ENCODE measurements around the gene KHSRP.
"Not testable (repeated sequence)": the region's sequence is repeated elsewhere in the genome, so short reads cannot be mapped to it uniquely, and the experiment has no call there.

The KHSRP gene

DNA sequence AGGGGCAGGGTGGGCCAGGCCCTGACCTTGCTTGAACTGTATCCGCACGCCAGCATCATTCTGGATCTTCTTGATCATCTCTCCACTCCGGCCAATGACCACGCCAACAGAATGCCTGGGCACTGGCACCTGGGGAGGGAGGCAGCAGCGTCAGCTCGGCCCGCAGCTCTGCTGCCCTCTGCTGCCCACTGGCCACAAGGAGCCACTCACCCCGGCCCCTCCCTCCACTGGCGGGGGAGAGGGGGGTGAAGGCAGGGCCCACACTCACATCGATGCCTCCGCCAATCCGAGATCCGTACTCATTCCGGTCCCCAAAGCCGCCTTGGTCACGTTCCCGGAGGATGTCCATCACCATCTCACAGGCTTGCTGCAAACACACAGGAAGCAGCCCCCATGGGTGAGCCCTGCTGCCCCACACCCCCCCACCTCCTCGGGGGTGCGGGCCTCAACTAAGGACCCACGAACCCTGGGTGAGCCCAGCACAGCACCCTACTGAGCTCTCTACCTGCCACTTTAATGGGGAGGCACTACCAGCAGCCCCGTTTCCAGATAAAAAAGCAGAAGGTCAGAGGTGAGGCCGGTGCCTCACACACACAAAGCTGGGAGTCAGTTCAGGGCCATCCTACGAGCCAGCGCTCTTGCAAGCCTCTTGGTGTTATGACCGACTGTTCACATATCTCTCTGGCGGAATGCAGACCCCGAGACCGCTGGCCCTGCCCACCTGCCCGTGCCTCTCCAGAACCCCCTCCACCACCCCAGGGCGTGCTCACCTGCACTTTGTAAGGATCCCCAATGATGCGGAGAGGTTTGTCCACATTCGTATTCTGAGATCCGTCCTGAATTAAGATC, 6.7 kb downstream of the KHSRP start:
- peak; percentile 56 for DNase-seq (ENCODE audit: low spot score)

DNA sequence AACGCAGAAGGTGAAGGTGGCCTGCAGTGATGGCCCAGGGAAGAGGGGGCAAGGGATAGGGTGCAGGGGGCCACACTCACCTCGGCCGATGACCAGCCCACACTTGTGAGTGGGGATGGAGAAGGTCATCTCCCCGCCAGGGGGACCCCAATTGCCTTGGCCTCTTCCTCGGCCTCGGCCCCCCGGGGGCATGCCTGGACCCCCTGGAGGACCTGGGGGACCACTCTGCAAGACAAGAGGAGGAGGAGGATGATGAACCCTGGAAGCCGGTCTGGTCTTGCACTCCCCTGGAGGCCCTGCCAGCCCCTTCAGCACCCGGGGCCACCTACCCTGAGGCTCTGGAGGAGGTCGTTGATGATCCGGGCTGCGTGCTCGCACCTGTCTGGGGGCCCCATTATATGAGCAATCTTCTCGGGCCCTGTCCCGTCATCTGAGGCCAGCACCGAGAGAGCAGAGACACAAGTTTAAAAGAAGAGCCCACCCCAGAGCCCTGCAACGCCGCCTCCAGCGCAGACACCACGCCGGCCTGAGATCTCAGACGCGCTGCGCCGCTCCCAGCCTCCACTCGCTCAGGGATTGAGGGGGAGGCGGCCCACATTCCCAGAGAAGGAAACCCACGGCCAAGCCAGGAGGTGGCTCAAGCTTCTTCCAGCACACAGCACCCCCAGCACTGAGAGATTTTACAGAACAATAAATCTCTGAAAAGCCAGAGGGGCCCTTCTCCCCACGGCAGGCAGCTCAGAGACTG, 7.8 kb downstream of the KHSRP start:
- no peak for DNase-seq (ENCODE audit: low spot score)

DNA sequence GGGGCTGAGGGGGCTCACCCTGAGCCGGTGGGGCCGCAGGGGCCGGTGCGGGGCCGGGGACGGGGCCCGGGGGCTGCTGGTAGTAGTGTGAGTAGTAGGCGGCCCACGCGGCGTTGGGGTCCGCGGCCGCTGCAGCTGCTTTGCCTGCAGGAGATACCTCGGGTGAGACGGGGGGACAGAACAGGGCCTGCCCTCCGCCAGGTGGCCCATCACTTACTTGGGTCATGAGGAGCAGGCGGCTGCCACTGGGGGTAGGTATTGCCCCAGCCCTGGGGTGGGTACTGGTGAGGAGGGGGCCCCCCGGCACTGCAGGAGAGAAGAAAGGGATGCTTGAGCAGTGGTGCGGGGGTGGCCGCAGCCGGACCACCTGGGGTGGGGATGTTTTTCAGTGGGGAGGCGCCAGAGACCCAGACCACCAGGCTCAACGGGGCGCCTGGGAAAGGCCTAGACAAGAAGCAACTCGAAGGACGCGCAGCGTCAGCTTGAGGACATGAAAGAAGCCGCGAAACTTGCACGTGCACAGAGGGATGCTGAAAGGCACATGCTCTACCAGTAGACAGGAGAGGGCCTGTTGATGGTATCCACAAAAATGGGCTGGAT, 8.9 kb downstream of the KHSRP start:
- DNase-seq (ENCODE audit: low spot score) = no peak

DNA sequence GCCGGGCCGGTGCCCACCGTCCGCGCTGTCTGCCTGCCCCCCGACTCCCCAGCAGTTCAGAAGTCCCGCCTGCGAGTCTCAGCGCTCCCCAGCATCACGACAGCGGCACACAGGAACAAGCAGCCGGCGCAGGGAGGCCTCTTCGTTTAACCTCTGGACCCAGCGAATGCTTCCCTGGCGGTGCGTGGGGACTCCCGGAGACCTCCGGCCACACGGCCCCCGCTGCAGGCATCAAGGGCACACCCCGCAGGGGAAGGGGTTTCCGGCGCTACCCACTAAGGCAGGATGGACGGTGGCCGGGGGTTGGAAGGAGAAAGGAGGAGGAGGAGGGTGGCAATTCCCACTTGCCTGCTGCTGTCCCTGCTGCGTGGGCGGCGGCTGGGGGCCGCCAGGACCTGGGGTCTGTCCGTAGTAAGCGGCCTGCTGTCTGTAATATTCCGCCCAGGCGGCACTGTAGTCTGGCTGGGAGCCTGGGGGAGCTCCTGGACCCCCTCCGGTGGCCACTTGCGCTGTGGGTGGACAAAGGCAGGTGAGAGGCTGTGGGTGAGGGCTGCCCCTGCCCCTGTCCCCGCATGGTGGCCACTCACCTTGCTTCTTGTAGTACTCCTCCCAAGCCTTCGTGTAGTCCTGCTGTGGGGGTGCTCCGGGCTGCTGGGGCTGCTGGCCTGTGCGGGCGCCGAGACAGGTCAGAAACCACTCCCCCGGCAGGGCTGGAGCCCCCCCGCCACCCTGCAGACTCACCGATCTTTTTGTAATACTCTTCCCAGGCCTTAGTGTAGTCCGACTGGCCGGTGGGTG, 9.6 kb downstream of the KHSRP start:
- no peak for DNase-seq (ENCODE audit: low spot score)

DNA sequence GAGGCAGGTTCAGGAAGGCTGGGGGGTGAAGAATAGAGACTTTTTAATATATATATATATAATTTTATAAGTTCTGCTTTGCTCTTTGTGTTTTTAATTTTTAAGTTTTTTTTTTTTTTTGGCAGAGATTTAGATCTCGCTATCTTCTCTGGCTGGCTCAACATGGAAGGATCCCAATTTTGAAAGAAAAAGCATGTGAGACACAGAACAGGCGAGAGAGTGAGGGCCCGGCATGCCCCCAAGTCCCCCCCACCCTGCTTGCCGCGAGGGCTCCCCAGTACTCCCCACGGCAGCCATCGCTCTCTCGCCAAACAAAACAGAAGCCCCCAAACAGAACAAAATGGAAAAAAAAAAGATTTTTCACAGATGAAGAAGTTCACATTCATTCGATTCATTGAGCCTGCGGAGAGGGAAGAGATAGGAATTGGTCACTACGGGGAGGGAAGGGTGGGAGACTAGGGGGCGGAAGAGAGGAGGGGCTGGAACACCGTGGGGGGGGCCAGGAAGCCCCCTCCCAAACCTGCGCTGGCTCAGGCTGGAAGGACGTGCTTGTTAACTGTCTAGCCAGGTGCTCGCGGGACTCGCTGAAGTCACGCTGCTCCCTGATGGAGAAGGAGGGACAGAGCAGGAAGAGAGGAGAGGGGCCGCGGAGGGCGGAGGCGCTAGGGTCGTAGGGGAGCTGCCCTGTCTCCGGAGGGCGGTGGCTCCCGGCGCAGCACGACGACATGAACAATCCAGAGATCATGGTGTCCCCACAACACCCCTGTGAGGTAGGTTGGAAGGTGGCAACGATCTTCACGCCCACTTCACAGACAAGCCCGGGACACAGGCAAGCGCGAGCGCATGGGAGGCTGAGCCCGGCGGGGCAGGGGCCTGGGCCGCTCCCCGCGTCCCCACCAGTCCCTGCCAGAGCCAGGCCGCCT, 10.6 kb downstream of the KHSRP start:
- DNase-seq (ENCODE audit: low spot score) = no peak

DNA sequence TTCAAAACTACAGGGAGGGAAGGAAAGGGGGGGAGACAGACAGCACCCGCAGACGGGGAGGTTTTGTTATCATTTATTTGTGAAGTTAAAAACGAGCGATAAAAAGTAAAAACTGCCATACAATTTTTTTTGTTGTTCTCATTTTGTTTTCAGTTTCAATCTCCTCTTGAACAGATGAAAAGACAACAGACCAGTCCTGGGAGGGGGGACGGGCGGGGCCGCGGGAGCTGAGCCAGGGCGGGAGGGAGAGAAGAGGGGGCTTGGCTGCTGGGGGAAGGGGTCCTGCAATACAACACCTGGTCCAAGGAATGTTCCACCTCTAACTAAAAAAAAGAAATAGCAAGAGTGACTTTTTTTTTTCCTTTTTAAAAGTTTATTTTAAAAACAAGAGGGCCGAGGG, 11.3 kb downstream of the KHSRP start:
- no peak for DNase-seq (ENCODE audit: low spot score)

DNA sequence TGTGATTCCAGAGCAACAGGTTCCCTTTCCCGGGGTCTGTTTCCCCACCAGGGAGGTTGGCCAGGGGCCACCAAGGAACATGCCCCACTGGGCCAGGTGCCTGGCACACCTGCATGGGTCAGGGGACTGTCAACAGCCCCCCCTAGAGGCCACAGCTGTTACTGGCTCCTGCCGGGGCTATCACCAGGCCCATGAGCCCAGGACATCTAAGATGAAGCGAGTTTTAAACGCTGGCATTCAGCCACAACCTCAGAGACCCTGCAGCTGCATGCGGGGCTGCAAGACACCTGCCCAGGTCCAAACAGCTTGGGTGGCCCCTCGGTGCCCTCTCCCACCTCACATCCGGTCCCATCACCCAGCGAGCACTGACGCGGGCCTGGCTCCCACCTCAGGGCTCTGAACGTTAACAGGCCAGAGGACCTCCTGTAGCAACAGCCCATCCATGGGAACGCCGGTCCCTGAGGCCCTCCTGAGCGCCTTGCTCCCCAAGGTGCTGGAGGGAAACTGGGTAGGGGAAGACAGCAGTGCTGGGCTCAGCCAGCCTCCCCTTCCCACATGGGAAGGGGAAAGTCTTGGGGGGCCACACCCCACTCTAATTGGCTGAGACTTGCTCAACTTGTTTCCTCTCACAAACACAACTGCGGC, 12.0 kb downstream of the KHSRP start:
- peak; percentile 34 for DNase-seq (ENCODE audit: low spot score)

DNA sequence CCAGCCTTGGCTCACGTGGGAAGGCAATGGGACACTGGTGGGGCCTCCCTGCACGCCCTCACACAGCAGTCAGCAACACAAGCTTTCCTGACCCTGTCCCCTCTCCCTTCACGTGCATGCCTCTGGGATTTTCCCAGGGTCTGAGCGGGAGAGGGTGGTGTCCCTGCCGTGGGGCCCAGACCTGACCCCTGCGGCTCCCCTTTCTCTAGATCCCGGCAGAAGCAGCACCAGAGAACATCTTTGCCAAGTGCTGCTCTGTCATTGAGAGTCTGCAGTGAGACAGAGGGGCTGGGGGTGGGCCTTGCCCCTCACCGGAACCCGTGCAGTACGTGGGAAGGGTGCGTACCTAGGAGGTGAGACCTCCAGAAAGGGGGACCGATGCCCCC, 12.6 kb downstream of the KHSRP start:
- DNase-seq (ENCODE audit: low spot score) = no peak

DNA sequence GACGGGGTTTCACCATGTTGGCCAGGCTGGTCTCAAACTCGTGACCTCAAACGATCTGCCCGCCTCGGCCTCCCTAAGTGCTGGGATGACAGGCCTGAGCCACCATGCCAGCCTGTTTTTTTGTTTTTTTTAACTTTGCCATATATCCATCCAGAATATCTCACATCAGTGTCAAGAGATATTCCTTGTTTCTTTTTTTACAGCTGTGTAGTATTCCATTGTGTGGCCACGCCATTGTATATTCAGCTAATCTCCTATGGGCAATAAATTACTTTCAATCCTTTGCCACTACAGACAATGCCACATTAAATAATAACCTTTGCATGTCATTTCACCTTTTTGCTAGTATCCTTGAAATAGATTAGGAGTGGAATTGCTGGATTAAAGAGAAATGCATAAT, 15.3 kb downstream of the KHSRP start:
- DNase-seq (ENCODE audit: low spot score) = no peak

DNA sequence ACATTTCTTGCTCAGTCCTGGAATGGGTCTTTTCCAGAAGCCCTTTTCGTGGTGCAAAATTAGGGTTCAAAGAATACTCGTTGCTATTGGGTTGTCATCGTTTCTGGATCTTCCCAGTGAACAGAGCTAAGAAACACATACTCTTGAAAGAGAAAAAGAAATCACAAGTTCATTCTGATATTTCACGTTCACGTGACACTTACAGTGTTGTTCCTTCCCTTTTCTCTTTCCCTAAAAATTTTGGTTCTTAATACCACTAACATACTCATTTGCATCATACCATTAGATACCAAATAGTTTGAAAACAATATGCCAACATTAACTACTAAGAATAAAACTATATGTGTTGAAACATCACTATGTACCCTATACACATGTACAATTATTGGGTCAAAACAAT, 18.2 kb downstream of the KHSRP start:
- no peak for DNase-seq (ENCODE audit: low spot score)

DNA sequence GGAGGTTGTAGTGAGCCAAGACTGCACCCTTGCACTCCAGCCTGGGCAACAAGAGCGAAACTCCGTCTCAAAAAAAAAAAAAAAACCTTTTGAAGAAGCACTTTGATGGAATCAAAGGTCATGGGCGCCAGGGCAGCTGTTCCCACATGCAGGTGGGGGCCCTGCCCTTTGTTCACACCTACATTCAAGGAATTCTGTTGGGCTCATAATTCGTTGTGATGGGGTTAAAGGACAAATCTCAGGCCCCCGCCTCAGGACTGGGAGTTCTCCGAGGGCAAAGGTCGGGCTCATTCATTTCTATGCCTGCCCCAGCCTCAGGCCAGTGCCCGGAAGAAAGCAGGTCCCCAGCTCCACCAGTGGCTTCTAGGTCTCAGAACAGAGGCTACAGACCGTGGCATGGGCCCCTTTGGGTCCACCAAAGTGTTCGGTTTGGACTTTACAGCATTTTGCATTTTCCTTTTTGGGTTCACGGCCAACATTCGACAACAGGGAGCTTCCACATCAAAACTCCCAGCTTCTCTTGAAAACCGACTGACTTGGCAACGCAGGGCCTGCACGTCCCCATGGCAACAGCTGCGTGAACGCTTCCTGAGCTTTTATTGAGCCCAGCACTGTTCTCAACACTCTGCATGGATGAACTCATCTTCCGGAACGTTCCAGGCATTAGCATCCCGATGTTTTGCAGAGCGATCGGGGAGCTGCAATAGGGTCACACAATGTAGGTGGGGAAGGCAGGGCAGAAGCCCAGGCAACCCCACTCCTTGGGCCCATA, 21.6 kb downstream of the KHSRP start:
- DNase-seq (ENCODE audit: low spot score) = peak; percentile 69

DNA sequence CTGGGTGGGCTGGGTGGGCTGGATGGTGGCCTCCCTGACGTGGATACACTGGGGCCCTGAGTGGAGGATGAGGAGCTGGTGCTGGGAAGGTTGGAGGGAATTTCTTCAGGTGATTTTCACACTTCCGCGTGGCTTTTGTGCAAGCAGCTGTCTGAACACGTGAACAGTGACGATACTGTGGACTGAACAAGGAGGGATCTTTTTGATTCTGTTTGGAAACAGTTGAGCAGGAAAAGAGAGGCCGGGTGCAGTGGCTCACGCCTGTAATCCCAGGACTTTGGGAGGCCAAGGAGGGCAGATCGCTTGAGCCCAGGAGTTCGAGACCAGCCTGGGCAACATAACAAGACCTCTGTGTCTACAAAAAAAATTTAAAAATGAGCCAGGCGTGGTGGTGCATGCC, 22.6 kb downstream of the KHSRP start:
- DNase-seq (ENCODE audit: low spot score) = no peak

DNA sequence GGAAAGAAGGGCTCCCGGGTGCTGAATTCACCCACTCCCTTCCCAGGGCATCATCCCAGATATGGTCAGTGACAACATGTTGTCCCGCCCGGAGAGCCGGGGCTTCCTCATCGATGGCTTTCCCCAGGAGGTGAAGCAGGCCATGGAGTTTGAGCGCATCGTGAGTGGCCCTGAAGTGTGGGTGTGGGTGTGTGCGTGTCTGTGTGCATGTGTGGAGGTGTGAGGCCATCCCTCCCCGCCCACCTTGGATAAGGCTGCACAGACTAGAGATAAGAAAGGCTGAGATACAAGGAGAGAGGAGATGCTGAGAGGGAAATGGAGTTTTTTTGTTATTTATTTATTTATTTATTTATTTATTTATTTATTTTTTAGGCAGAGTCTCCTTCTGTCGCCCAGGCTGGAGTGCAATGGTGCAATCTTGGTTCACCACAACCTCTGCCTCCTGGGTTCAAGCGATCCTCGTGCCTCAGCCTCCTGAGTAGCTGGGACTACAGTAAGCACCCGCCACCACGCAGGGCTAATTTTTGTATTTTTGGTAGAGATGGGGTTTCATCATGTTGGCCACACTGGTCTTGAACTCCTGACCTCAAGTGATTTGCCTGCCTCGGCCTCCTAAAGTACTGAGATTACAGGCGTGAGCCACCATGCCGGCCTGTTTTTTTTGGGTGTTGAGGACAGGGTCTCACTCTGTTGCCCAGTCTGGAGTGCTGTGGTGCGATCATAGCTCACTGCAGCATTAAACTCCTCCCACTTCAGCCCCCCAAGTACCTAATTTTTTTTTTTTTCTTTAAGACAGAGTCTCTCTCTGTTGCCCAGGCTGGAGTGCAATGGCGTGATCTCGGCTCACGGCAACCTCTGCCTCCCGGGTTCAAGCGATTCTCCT, 24.3 kb downstream of the KHSRP start:
- not testable (repeated sequence) for DNase-seq (ENCODE audit: low spot score)

DNA sequence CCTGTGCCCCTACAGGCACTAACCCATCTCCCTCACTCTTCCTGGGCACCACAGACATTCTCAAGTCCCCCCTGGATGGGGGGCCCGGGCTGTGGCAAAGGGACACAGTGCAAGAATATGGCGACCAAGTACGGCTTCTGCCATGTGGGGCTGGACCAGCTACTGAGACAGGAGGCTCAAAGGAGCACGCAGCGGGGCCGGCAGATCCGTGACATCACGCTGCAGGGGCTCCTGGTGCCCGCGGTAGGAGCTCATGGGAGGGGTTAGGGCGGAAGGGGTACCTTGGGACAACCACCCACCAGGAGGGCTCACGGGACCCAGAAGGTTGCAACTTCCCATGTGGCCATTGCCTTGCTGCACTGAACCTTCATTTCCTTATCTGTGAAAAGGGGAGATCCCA, 28.3 kb downstream of the KHSRP start:
- DNase-seq (ENCODE audit: low spot score) = no peak

DNA sequence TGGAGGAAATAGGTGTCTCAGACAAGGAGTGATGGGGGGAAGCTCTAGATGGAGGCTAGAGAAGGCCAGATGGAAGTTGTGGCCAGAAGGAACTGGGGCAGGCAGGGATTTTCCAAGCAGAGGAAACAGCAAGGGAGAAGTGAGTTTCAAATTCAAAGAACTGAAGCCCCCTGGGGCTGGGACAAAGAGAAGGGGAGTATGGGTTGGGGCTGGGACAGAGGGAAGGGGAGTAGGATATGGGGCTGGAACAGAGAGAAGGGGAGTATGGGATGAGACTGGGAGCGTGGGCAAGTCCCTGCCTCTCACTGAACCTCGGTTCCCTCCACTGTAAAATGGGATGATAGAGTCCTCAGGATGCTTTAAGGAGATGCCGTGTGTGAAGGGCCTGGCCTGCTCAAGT, 29.8 kb downstream of the KHSRP start:
- no peak for DNase-seq (ENCODE audit: low spot score)

DNA sequence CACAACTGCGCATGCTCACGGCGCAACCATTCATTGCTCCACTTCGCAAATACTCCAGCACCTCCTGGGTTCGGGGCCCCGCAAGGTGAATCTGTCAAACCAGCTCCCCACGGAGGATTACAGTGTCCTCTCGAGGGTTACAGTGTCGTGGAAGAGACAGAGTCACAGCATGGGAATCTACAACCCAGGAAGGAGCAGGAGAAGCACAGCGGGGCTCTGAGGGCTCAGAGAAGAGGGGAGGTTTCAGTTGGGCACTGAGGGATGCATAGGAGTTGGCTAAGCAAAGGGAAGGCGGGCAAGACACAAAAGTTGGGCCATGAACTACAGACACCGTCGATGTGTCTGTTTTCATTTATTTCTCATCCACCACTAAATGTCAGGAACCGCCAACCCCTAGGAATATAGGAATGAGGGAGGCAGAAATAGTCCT, 30.6 kb downstream of the KHSRP start:
- DNase-seq (ENCODE audit: low spot score) = no peak

DNA sequence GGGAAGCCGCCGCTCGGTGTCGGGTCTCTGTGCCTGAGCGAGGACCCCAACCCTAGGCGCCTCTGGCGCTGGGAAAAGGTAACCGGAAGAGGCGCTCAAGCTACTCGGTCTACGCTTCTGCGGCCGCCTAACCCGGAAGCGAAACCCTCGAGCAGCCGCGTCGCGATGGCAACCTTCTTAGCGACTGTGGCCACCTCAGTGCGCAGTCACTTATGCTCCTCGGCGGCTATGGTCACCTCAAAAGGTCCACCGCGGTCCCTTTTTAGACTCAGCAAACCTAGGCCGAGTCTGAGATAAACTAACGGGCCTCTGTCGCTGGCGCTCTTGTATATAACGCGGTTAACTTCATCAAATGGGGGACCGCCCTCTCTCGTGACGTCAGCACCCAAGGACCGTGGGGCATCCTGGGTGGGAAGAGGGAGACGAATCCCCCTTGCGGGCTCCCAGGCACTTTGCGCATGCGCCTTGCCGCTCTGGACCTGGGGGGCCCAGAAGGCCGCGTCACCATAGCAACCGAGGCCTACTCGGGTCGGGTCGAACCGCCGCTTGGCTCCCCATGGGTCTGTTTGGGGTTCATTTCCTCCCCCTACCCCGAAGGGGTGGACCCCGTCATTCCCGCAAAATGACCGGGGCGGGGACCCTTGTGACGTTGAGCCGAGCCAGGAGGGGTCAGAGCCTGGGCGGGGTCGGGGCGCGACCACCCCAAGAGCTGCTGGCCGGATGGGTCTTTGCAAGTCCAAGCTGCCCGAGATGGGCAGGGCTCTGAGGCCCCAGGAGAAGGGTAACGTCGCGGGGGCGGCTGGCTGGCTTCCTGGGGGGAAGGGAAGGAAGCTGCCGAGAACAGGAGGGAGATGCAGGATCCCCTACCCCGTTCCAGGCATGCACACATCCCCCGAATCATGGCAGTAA, 31.3 kb downstream of the KHSRP start, which contains the start of gene GTF2F1:
Gene GTF2F1, minus strand, starts transcription at position 91 of the 909 bp plus-strand sequence. CDS start 169 bp downstream, outside the sequence.
- DNase-seq (ENCODE audit: low spot score) = peak; percentile 99

Data from AG20443 (cell line).